ENCODE results near the gene TCF4.

TCF4 gene

DNA sequence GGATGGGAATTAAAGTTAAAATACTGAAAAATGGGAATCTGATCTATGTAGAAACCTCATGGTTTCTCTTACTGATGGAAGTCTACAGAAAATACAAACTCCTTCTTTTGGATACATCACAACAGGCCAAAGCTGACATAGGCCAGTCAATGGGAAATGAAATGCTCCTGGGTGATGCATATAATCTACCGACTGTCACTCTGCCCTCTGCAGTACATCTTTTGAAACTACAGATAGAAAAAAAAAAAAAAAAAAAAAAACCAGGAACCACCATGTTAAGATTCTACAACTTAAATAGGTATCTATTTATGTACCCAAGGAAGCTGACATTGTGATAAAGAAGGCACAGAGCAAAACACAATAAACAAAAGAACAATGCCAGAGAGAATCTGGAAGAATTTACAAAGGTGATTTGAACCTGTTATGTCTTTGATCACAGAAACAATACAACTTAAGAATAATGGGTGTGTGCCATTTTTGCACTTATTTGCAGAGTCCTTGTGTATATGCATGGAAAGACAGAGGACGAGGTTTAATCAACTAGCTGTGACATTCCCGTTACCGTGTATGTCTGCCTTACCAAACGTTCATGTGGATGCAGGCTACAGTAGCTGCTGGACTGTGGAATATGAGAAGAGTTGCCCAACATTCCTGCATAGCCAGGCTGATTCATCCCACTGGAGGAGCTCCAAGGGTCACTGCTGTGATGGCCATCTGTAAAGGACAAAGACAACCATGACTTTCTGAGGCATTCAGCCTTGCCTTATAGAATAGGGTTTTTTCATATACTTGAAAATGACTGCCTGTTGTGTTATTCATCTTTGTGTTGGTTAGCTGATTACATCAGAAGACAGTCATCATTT lies 312.7 kb downstream of the TCF4 start:
- no peak for DNase-seq

DNA sequence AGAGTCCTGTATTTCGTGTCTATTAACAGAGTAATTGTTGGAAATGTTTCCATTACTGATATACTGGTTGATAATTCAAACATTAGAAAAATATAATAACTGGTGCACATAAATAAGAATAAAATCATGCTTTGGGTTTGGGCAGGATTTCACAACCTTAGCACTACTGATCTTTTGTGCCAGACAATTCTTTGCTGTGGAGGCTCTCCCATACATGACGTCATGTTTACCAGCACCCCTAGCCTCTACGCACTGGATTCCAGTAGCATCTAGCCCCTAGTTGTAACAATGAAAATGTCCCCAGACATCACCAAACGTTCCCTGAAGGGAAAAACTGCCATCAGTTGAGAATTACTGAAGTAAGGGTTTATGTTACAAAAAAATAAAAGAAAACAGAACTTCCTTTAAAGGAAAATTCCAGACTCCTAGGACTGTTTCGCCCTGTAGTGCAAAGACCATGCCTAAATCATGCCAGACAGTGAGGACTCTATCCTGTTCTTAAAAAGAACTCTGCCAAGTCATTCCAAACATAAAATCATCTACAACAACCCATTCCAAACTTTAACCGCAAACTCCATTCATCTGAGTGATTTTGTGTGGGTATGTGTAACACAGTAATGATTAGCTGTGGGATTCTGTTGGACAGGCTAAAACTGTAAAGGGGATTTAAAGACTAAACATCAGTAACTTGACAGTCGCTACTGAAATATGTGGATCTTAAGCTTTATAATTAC lies 315.3 kb downstream of the TCF4 start:
- DNase-seq, result no peak

DNA sequence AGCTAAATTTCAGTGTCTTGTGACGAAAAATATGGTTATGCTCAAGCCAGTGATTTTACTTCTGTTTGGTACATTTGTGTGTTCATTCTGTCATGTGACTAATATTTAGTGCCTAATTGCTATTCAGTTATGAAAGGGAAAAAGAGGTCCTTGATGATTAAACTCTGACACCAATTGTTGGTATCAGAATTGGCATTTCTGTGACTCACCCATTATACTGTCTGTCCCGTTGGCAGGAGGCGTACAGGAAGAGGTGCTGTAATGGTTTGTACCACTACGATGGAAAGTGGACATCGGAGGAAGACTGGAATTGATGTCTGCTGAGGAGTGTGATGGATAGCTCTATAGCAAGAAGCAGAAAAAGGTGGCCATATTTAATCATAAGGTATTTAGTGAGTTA lies 318.4 kb downstream of the TCF4 start:
- DNase-seq, result no peak

GRCh38 chr18:55268628-55269275 lies 319.2 kb downstream of the TCF4 start:
- no peak for DNase-seq

- DNase-seq, result no peak
These were observed 319.8 kb downstream of the TCF4 start for GRCh38 chr18:55268151-55268601.

DNA sequence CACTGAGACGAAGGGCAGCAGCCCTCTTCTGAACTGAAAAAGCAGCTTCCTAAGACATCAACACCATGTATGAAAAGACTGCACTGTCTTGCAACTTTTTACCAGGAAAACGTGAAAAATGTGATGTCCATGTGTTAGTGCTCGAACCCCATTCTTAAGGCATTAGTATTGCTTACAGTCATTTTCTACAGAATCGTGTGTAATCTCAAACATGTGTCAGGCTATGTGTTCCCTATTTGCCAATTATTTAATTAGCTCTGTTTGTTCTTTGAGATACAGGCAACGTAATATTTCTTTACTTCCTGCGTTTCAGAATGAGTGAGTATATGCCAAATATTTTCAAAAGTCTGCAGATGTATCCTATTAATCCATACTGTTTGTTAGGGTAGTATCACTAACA lies 321.0 kb downstream of the TCF4 start:
- DNase-seq, result no peak

DNA sequence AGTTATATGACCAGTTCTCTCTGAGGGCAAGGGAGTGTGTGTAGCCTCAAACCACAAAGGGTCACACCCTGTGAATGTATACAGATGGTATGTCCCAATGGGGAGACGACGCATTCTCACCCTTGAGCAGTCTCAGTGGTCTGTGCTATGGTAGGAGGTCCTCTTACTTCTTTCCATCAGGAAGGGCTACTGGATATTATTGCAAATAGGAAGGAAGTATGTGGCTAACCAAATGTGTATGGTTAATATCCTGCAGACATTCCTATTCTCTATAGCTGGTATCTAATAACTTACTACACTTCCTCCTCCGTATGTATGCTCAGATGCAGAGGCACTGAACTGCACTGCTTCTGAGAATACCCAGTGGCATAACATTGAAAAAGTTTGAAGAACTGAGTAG lies 322.0 kb downstream of the TCF4 start:
- DNase-seq, result no peak

DNA sequence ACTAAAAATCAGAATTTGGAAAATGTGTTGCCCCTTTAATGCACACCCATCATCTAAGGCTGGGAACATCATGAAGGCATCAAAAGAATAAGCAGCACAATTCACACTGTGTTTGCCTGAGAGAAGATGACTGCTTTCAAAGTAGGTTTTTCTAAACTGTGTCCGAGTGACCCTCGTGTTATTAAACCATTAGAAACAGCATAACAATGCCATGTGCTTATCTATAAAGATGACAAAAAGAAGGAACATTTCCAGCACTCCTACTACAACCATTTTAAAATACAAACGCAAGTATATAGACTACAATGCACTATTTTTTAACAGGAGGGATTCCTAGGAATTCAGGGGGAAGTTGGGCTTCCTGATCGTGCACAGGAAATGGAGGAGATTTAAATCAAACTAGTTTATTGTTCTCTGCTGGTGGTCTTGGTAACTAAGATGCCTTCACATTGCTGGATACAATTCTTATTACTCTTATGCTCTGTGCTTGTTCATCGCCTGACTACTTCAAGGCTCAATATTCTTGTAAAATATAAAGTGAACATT lies 322.8 kb downstream of the TCF4 start:
- no peak for DNase-seq

- no peak for DNase-seq
These were observed 323.9 kb downstream of the TCF4 start for GRCh38 chr18:55264108-55264507.

GRCh38 chr18:55262021-55262560 lies 325.9 kb downstream of the TCF4 start:
- DNase-seq, result no peak

DNA sequence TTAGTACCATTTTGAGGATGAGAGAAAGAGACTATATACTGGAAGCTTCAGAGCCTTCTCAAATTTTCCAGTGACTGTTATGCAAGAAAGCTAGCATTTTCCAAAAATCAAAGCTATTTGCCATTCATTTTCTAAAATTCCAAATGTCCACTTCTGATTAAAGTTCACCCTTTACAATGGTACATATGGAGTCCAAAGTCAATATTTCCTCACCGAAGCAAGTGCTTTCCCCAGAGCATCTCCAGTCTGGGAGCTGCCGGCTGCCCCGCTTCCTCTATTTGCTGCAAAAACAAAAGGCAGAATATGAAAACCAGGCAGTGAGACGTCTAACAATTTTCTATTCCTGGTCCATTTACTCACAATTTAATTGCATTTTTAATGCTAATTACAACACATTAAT lies 326.7 kb downstream of the TCF4 start:
- no peak for DNase-seq

DNA sequence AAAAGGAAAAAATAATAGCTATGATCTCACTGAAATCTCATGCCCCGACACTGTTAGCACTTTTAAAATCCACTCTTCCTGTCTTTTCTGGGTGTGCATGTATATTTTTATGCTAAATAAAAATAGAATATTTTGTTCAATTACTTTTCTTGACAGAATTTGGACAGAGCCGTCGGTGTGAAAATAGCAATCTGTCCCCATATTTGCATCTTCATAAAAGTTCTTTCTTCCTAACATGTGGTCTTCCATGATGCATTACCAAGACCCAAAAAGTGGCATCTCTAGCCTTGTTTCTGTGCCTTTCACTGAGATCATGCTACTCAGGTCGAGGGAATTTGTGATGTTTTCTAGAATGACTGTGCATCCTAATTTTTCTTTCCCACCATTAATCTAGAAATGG lies 329.9 kb downstream of the TCF4 start:
- DNase-seq, result no peak

- no peak for DNase-seq
These were observed 331.1 kb downstream of the TCF4 start for GRCh38 chr18:55256929-55257289.

GRCh38 chr18:55256226-55256928 lies 331.6 kb downstream of the TCF4 start:
- no peak for DNase-seq

GRCh38 chr18:55253814-55254213 lies 334.2 kb downstream of the TCF4 start:
- no peak for DNase-seq

- DNase-seq, result no peak
These were observed 335.1 kb downstream of the TCF4 start for GRCh38 chr18:55252901-55253300.

GRCh38 chr18:55252053-55252675 lies 335.8 kb downstream of the TCF4 start:
- DNase-seq, result no peak

DNA sequence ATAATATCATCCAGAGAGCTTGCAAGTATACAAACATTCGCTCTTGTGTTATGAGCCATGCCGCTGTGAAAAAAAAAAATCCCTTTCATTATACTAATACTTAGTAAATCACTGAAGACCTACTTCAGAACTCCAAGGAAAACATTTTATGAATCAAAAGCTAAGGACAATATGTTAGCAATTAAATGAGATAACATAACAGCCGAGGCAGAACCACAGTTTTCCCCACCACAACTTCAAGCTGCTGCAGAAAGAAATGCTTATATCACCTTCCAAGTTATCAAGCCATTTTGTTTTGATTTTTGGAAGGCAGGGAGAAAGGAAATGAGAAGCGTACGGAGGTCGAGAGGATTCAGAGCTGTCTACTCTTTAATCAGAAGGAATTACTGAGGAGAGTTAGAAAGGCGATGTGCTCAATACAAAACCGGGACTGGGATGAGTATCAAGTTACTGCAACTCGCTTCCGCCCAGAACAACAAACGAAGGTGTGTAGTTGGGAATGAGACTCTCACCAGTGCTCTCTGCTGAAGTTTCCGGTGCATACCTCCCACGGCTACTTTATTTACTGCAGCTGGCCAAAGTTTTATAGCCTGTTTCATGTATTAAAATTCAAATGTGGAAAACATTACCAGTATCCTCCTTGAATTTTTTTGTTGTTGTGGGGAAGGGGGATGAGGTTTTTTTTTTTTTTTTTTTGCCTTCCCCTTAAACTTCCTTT lies 336.6 kb downstream of the TCF4 start:
- no peak for DNase-seq

GRCh38 chr18:55250768-55251173 lies 337.2 kb downstream of the TCF4 start:
- no peak for DNase-seq

DNA sequence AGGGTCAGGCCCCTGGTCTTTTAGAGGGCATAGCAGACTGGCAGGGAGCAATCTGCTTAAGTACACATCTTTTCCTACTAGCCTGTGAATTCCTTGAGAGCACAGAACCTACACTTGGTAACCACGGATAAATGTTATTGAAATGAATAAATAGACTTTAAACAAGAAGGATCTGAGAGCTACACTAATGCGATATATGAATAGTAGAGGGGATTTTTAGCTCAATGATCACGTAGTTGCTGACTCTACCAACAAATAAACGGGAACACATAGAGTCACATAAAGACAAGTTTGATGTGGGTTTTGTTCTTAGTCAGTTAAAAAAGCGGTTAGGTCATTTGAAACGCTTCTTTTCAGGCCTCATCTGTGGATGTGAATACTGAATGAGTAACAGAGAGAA lies 338.4 kb downstream of the TCF4 start:
- DNase-seq, result no peak

DNA sequence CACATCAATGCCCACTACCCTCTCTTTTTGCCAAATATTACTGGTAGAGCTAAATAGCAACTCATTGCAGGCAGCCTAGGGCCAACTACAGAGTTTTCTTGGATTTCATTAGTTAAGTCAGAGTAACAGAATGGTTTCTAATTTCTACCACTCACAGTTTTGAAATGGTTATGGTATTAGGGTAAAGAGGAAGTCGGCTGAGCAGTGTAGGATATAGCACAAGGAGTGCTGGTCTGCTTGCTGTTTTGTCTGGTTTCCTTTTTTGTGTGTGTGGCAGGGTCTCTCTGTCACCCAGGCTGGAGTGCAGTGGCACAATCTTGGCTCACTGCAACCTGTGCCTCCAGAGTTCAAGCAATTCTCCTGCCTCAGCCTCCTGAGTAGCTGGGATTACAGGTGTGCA lies 339.5 kb downstream of the TCF4 start:
- DNase-seq, result no peak
